PFSK-1 (cell line): Measurements from ENCODE around the gene SLC5A5.

Experiments
- POLR2AphosphoS5 ChIP-seq: IDR thresholded peaks from 2 replicates; pipeline ENCODE4 v1.6.1; 2012; ENCODE audit warnings: low read depth, mild to moderate bottlenecking, control low read depth, low read length, moderate library complexity
- TAF1 ChIP-seq: IDR thresholded peaks from 2 replicates; pipeline ENCODE4 v1.6.1; 2012; ENCODE audit warnings: low read length, control low read depth, borderline replicate concordance; ENCODE audit not compliant: insufficient read depth

- no peak for TF ChIP-seq POLR2AphosphoS5
- TF ChIP-seq TAF1, result no peak
These were observed 2.3 kb downstream of the SLC5A5 start for GRCh38 chr19:17873786-17874757.
